Thyroid gland (tissue), 4 donors: ENCODE data around the gene ELOVL1.

ENCODE experiments used
- POLR2A ChIP-seq, 2 donors: fragments of 450-650 bp; IDR thresholded peaks; one replicate each; pipeline ENCODE4 v1.6.1; 2017; ENCODE audit warnings: antibody characterized with exemption in 2 of 2, mild to moderate bottlenecking in 2 of 2, moderate library complexity in 1 of 2
- TF ChIP-seq, protein P1 (sequence below), 6 experiments: fragments of 200-600 bp in 3 of 6; fragments of 450-650 bp in 3 of 6; sonication (generic) in 3 of 6; IDR thresholded peaks; one replicate each; pipeline ENCODE4 v1.5.1; 2016 to 2019; ENCODE audit warnings: antibody characterized with exemption in 6 of 6, mild to moderate bottlenecking in 2 of 6, inconsistent platforms in 1 of 6, moderate library complexity in 1 of 6

DNA sequence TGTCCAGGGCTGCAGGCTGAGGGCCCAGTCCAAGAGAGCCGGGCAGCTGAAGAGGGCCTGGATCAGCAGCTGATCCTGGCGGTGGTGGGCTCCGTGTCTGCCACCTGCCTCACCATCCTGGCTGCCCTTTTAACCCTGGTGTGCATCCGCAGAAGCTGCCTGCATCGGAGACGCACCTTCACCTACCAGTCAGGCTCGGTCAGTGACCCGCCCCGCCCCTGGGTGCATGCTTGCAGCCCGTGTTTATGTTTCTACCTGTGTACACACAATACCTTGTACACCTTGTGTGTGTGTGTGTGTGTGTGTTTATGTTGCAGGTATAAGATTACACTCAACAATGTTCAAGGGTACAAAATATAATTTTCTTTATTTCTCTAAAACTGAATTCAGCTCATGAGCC lies 54.0 kb downstream of the ELOVL1 start:
- TF ChIP-seq, protein P1, sequence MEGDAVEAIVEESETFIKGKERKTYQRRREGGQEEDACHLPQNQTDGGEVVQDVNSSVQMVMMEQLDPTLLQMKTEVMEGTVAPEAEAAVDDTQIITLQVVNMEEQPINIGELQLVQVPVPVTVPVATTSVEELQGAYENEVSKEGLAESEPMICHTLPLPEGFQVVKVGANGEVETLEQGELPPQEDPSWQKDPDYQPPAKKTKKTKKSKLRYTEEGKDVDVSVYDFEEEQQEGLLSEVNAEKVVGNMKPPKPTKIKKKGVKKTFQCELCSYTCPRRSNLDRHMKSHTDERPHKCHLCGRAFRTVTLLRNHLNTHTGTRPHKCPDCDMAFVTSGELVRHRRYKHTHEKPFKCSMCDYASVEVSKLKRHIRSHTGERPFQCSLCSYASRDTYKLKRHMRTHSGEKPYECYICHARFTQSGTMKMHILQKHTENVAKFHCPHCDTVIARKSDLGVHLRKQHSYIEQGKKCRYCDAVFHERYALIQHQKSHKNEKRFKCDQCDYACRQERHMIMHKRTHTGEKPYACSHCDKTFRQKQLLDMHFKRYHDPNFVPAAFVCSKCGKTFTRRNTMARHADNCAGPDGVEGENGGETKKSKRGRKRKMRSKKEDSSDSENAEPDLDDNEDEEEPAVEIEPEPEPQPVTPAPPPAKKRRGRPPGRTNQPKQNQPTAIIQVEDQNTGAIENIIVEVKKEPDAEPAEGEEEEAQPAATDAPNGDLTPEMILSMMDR (IDR thresholded peaks at IDR 0.05) = no peak
- no peak for TF ChIP-seq POLR2A (IDR thresholded peaks at IDR 0.05)
